Thyroid gland (tissue), 4 donors: ENCODE data around the gene TMCO2. TPM values are rescaled to one million over a fixed set of nuclear protein-coding genes. Genes with fewer than 3 reads are reported as not detected.

Experiments
- DNase-seq, 2 donors: peaks; one replicate each; pipeline ENCODE4 v3.0.0-alpha.2; 2019
- H3K27ac ChIP-seq, 3 donors: fragments of 200-600 bp; sonication (generic); 1 replicate in 2 of 3; 2 replicates in 1 of 3; pipeline ENCODE4 v1.5.1; 2016 to 2019; ENCODE audit warnings: mild to moderate bottlenecking in 1 of 3, moderate library complexity in 1 of 3
- H3K27me3 ChIP-seq: fragments of 200-600 bp; sonication (generic); one replicate; pipeline ENCODE4 v1.5.1; 2019
- H3K36me3 ChIP-seq, 2 donors: fragments of 200-600 bp; sonication (generic); one replicate each; pipeline ENCODE4 v1.5.1; 2016 to 2019
- H3K4me1 ChIP-seq, 2 donors: fragments of 200-600 bp; sonication (generic); one replicate each; pipeline ENCODE4 v1.5.1; 2017 to 2019
- H3K4me3 ChIP-seq, 3 donors: fragments of 200-600 bp; sonication (generic); replicated peaks in 1 of 3; 1 replicate in 2 of 3; 2 replicates in 1 of 3; pipeline ENCODE4 v1.5.1; 2016; ENCODE audit warnings: mild to moderate bottlenecking in 1 of 3
- H3K9me3 ChIP-seq: fragments of 200-600 bp; sonication (generic); one replicate; pipeline ENCODE4 v1.5.1; 2017
- CTCF ChIP-seq, 6 experiments: fragments of 200-600 bp in 3 of 6; fragments of 450-650 bp in 3 of 6; sonication (generic) in 3 of 6; IDR thresholded peaks; one replicate each; pipeline ENCODE4 v1.5.1; 2016 to 2019; ENCODE audit warnings: antibody characterized with exemption in 6 of 6, mild to moderate bottlenecking in 2 of 6, inconsistent platforms in 1 of 6, moderate library complexity in 1 of 6
- POLR2A ChIP-seq, 2 donors: fragments of 450-650 bp; IDR thresholded peaks; one replicate each; pipeline ENCODE4 v1.6.1; 2017; ENCODE audit warnings: antibody characterized with exemption in 2 of 2, mild to moderate bottlenecking in 2 of 2, moderate library complexity in 1 of 2
- whole genome bisulfite sequencing, 2 donors: methylation state at CpG; one replicate each; pipeline ENCODE4 v1.1.5; 2017; 5-methylcytosine and 5-hydroxymethylcytosine counted together
- intact Hi-C: fragments of 100-400 bp; cut with DNase I; formaldehyde crosslinking; loops from one replicate; pipeline ENCODE4 v1.15.1; 2023
- total RNA-seq, 4 donors: library from RNA; depleted of rRNA; stranded (reverse); fragments of >200 nt; gene quantifications; one replicate each; pipeline ENCODE4 v1.2.3, GENCODE V29; 2016

Gene TMCO2
- total RNA-seq, 4 donors from 2014 or later: not detected

- no peak for DNase-seq
- no peaks in the 10 kb centered on the region for H3K27me3 ChIP-seq
- TF ChIP-seq CTCF (IDR thresholded peaks at IDR 0.05) (no peak), POLR2A (IDR thresholded peaks at IDR 0.05) (no peak)
- no peaks in the 10 kb centered on the region for H3K36me3 ChIP-seq
- intact Hi-C loops: loop anchor here (10.0 kb wide), 1 partner anchor 74 kb away; no protein-coding TSS in a partner anchor
- H3K4me1 ChIP-seq: peaks cover 0 to 6% of the 10 kb centered on the region in 2 donors
- no peaks in the 10 kb centered on the region for H3K9me3 ChIP-seq
- no peak overlapping the region for H3K4me3 ChIP-seq
- H3K27ac ChIP-seq: no peak overlapping the region
Measured at GRCh38 chr1:40248412-40248811, 675 bp downstream of the TMCO2 start.

- TF ChIP-seq CTCF (IDR thresholded peaks at IDR 0.05) (no peak), POLR2A (IDR thresholded peaks at IDR 0.05) (no peak)
- 80 to 83% methylated on average over 4 of the region's 4 CpGs for WGBS, 2 donors
- H3K4me1 ChIP-seq: peaks cover 0 to 7% of the 10 kb centered on the region in 2 donors
- no peaks in the 10 kb centered on the region for H3K27me3 ChIP-seq
- no peak overlapping the region for H3K4me3 ChIP-seq
- DNase-seq: no peak
- H3K36me3 ChIP-seq: no peaks in the 10 kb centered on the region
- no peak overlapping the region for H3K27ac ChIP-seq
- intact Hi-C loops: no loop called here
- no peaks in the 10 kb centered on the region for H3K9me3 ChIP-seq
Measured at GRCh38 chr1:40251456-40251855, 3.7 kb downstream of the TMCO2 start.

- Histone ChIP-seq H3K4me3 (no peak overlapping the region), H3K27ac (no peak overlapping the region), H3K9me3 (no peaks in the 10 kb centered on the region), H3K4me1 (peaks cover 0 to 11% of the 10 kb centered on the region in 2 donors), H3K36me3 (no peaks in the 10 kb centered on the region), H3K27me3 (no peaks in the 10 kb centered on the region)
- 89 to 92% methylated on average over 2 of the region's 2 CpGs for WGBS, 2 donors
- TF ChIP-seq POLR2A (IDR thresholded peaks at IDR 0.05) (no peak), CTCF (IDR thresholded peaks at IDR 0.05) (no peak)
- intact Hi-C loops: no loop called here
- DNase-seq: no peak
Measured at GRCh38 chr1:40252601-40253000, 4.9 kb downstream of the TMCO2 start.

GRCh38 chr1:40255231-40255630, 7.5 kb downstream of the TMCO2 start:
- Histone ChIP-seq H3K4me1 (peaks cover 7 to 21% of the 10 kb centered on the region in 2 donors), H3K27me3 (no peaks in the 10 kb centered on the region), H3K36me3 (no peaks in the 10 kb centered on the region), H3K4me3 (no peak overlapping the region), H3K27ac (no peak overlapping the region), H3K9me3 (no peaks in the 10 kb centered on the region)
- no peak for TF ChIP-seq POLR2A (IDR thresholded peaks at IDR 0.05)
- TF ChIP-seq CTCF (IDR thresholded peaks at IDR 0.05): no peak
- DNase-seq: no peak
- intact Hi-C loops: no loop called here

GRCh38 chr1:40256401-40257084, 8.8 kb downstream of the TMCO2 start:
- no peaks in the 10 kb centered on the region for H3K9me3 ChIP-seq
- peaks cover 7 to 9% of the 10 kb centered on the region in 2 donors for H3K36me3 ChIP-seq
- DNase-seq: no peak
- TF ChIP-seq CTCF (IDR thresholded peaks at IDR 0.05) (no peak), POLR2A (IDR thresholded peaks at IDR 0.05) (no peak)
- peaks cover 7 to 21% of the 10 kb centered on the region in 2 donors for H3K4me1 ChIP-seq
- intact Hi-C loops: no loop called here
- H3K27ac ChIP-seq: no peak overlapping the region
- 68 to 72% methylated on average over 6 of the region's 6 CpGs for WGBS, 2 donors
- no peaks in the 10 kb centered on the region for H3K27me3 ChIP-seq
- H3K4me3 ChIP-seq: peak overlapping the region in 1 of 3 donors; percentile 66
